GM06990 (cell line): ENCODE measurements around the gene SELP.

Experiments used
- DNase-seq: peaks from one replicate; pipeline ENCODE4 v3.0.0-alpha.2; 2011; ENCODE audit not compliant: insufficient read length; ENCODE audit errors: extremely low read depth
- H3K27me3 ChIP-seq: replicated peaks from 2 replicates; pipeline ENCODE4 v1.6.0; 2011; ENCODE audit warnings: low read length; ENCODE audit not compliant: control insufficient read depth, insufficient read depth
- H3K36me3 ChIP-seq: 2 replicates; pipeline ENCODE4 v1.5.1; 2011; ENCODE audit warnings: low read length; ENCODE audit not compliant: control insufficient read depth, insufficient read depth
- H3K4me3 ChIP-seq: replicated peaks from 2 replicates; pipeline ENCODE4 v1.5.1; 2011; ENCODE audit warnings: low read depth, mild to moderate bottlenecking, control low read depth, low read length
- CTCF ChIP-seq: IDR thresholded peaks from 2 replicates; pipeline ENCODE4 v1.5.1; 2011; ENCODE audit warnings: low read length, control low read depth, mild to moderate bottlenecking, inconsistent platforms; ENCODE audit not compliant: insufficient read depth, poor library complexity, severe bottlenecking

Gene SELP

GRCh38 chr1:169653873-169654272, 23.9 kb upstream of the SELP start:
- DNase-seq, result no peak
- no peak for TF ChIP-seq CTCF
- Histone ChIP-seq H3K27me3 (no peaks in the 10 kb centered on the region), H3K4me3 (no peak overlapping the region), H3K36me3 (no peaks in the 10 kb centered on the region)

- Histone ChIP-seq H3K4me3 (no peak overlapping the region), H3K36me3 (no peaks in the 10 kb centered on the region), H3K27me3 (no peaks in the 10 kb centered on the region)
- DNase-seq, result no peak
- no peak for TF ChIP-seq CTCF
These were observed 21.1 kb upstream of the SELP start for GRCh38 chr1:169651035-169651434.

- Histone ChIP-seq H3K4me3 (no peak overlapping the region), H3K27me3 (no peaks in the 10 kb centered on the region), H3K36me3 (no peaks in the 10 kb centered on the region)
- no peak for DNase-seq
- no peak for TF ChIP-seq CTCF
These were observed 20.6 kb upstream of the SELP start for GRCh38 chr1:169650551-169650950.

GRCh38 chr1:169648709-169649108, 18.8 kb upstream of the SELP start:
- no peak for TF ChIP-seq CTCF
- Histone ChIP-seq H3K36me3 (no peaks in the 10 kb centered on the region), H3K27me3 (no peaks in the 10 kb centered on the region), H3K4me3 (no peak overlapping the region)
- DNase-seq, result no peak

GRCh38 chr1:169648187-169648586, 18.3 kb upstream of the SELP start:
- Histone ChIP-seq H3K36me3 (no peaks in the 10 kb centered on the region), H3K4me3 (no peak overlapping the region), H3K27me3 (no peaks in the 10 kb centered on the region)
- TF ChIP-seq CTCF, result no peak
- DNase-seq, result no peak

GRCh38 chr1:169647512-169647911, 17.6 kb upstream of the SELP start:
- H3K4me3 ChIP-seq, result no peak overlapping the region
- TF ChIP-seq CTCF, result no peak
- DNase-seq, result no peak
- H3K36me3 ChIP-seq, result no peaks in the 10 kb centered on the region
- H3K27me3 ChIP-seq, result no peaks in the 10 kb centered on the region
